Neural cell (in vitro differentiated cells): ENCODE data around the gene STK24. TPM values are rescaled to one million over a fixed set of nuclear protein-coding genes. Genes with fewer than 3 reads are reported as not detected.

Source experiments
- H2AFZ ChIP-seq: fragments of 200-600, 300-800 bp; sonication (generic), shearing (Covaris generic); 2 replicates; pipeline ENCODE4 v1.6.0; 2014; ENCODE audit warnings: low read depth, mild to moderate bottlenecking, antibody characterized with exemption, low read length, moderate library complexity
- H3F3A ChIP-seq: fragments of 200-600 bp; shearing (Covaris generic); 2 replicates; pipeline ENCODE4 v1.6.1; 2016; ENCODE audit warnings: mild to moderate bottlenecking, moderate library complexity, mixed read lengths, antibody characterized with exemption, low read length; ENCODE audit not compliant: insufficient read depth, poor library complexity, severe bottlenecking
- H3K27ac ChIP-seq: fragments of 200-600, 300-800 bp; sonication (generic), shearing (Covaris generic); 2 replicates; pipeline ENCODE4 v1.5.1; 2014; ENCODE audit warnings: mild to moderate bottlenecking, low read length, moderate library complexity
- H3K27me3 ChIP-seq: fragments of 300-800, 200-600 bp; sonication (generic), shearing (Covaris generic); 2 replicates; pipeline ENCODE4 v1.6.0; 2014; ENCODE audit warnings: mild to moderate bottlenecking, low read depth, low read length, moderate library complexity; ENCODE audit not compliant: insufficient read depth
- H3K36me3 ChIP-seq: fragments of 300-800, 200-600 bp; sonication (generic), shearing (Covaris generic); 2 replicates; pipeline ENCODE4 v1.5.1; 2014; ENCODE audit warnings: mild to moderate bottlenecking, antibody characterized with exemption, low read length, moderate library complexity; ENCODE audit not compliant: insufficient read depth
- H3K4me2 ChIP-seq: fragments of 300-800, 200-600 bp; sonication (generic), shearing (Covaris generic); 2 replicates; pipeline ENCODE4 v1.6.0; 2014; ENCODE audit warnings: mild to moderate bottlenecking, low read length
- H3K4me3 ChIP-seq: fragments of 300-800, 200-600 bp; sonication (generic), shearing (Covaris generic); 2 replicates; pipeline ENCODE4 v1.5.1; 2014; ENCODE audit warnings: mild to moderate bottlenecking, low read length, moderate library complexity
- H3K79me2 ChIP-seq: fragments of 200-600 bp; shearing (Covaris generic); replicated peaks from 2 replicates; pipeline ENCODE4 v1.6.0; 2014; ENCODE audit warnings: mild to moderate bottlenecking, low read length, moderate library complexity; ENCODE audit not compliant: insufficient read depth
- H3K9ac ChIP-seq: fragments of 300-800, 200-600 bp; sonication (generic), shearing (Covaris generic); 2 replicates; pipeline ENCODE4 v1.6.1; 2016; ENCODE audit warnings: mild to moderate bottlenecking, low read length, mixed read lengths
- H3K9me2 ChIP-seq: fragments of 200-600 bp; shearing (Covaris generic); 2 replicates; pipeline ENCODE4 v1.6.1; 2016; ENCODE audit warnings: mild to moderate bottlenecking, low read length, mixed read lengths; ENCODE audit not compliant: insufficient read depth
- H3K9me3 ChIP-seq: fragments of 200-600, 300-800 bp; sonication (generic), shearing (Covaris generic); 2 replicates; pipeline ENCODE4 v1.6.1; 2016; ENCODE audit warnings: mild to moderate bottlenecking, mixed run types, low read length, moderate library complexity, mixed read lengths
- H4K20me1 ChIP-seq: fragments of 200-600 bp; shearing (Covaris generic); 2 replicates; pipeline ENCODE4 v1.6.1; 2016; ENCODE audit warnings: mild to moderate bottlenecking, mixed run types; ENCODE audit not compliant: insufficient read depth
- EP300 ChIP-seq: fragments of 450-650 bp; conservative IDR thresholded peaks from 2 replicates; pipeline ENCODE4 v1.6.1; 2014; ENCODE audit warnings: antibody characterized with exemption, mild to moderate bottlenecking, moderate library complexity; ENCODE audit not compliant: poor library complexity, severe bottlenecking
- EZH2 ChIP-seq: fragments of 200-600, 300-800 bp; shearing (Covaris generic), sonication (generic); IDR thresholded peaks from 2 replicates; pipeline ENCODE4 v1.6.1; 2014; ENCODE audit warnings: antibody characterized with exemption, low read length, borderline replicate concordance, mild to moderate bottlenecking; ENCODE audit not compliant: insufficient read depth, poor library complexity, severe bottlenecking
- MXI1 ChIP-seq: fragments of 450-650 bp; conservative IDR thresholded peaks from 2 replicates; pipeline ENCODE4 v1.6.1; 2014; ENCODE audit warnings: antibody characterized with exemption, mild to moderate bottlenecking; ENCODE audit not compliant: poor library complexity, severe bottlenecking
- POLR2AphosphoS5 ChIP-seq: IDR thresholded peaks from 2 replicates; pipeline ENCODE4 v1.6.1; 2012
- RAD21 ChIP-seq: fragments of 450-650 bp; conservative IDR thresholded peaks from 2 replicates; pipeline ENCODE4 v1.6.1; 2014; ENCODE audit warnings: antibody characterized with exemption, mild to moderate bottlenecking, moderate library complexity
- REST ChIP-seq: IDR thresholded peaks from 2 replicates; pipeline ENCODE4 v1.6.1; 2012; ENCODE audit warnings: borderline replicate concordance
- SMC3 ChIP-seq: fragments of 450-650 bp; conservative IDR thresholded peaks from 2 replicates; pipeline ENCODE4 v1.6.1; 2014; ENCODE audit warnings: antibody characterized with exemption, mild to moderate bottlenecking, moderate library complexity; ENCODE audit not compliant: poor library complexity
- TAF1 ChIP-seq: IDR thresholded peaks from 2 replicates; pipeline ENCODE4 v1.6.1; 2012; ENCODE audit warnings: low read depth
- polyA plus RNA-seq: library from polyadenylated mRNA; depleted of rRNA; stranded (reverse); fragments of >200 nt; gene quantifications from 2 replicates; pipeline ENCODE4 v1.2.3, GENCODE V29; 2014
- TF ChIP-seq, protein P1 (sequence below): fragments of 450-650 bp; IDR thresholded peaks from 2 replicates; pipeline ENCODE4 v1.5.1; 2014; ENCODE audit warnings: antibody characterized with exemption, mild to moderate bottlenecking, moderate library complexity; ENCODE audit not compliant: poor library complexity, severe bottlenecking

Gene STK24
- polyA plus RNA-seq, 1 donor from 2014 or later = 66.0 TPM

GRCh38 chr13:98409281-98409680 is 167.6 kb downstream of the STK24 start:
- peaks cover 4% of the 10 kb centered on the region for H3F3A ChIP-seq
- H3K27me3 ChIP-seq = no peaks in the 10 kb centered on the region
- no peak overlapping the region for H3K9ac ChIP-seq
- no peaks in the 10 kb centered on the region for H3K36me3 ChIP-seq
- no peak overlapping the region for H2AFZ ChIP-seq
- TF ChIP-seq SMC3 (no peak), MXI1 (no peak), EZH2 (no peak), EP300 (no peak), REST (no peak), POLR2AphosphoS5 (no peak), TAF1 (no peak), RAD21 (no peak)
- TF ChIP-seq, protein P1, sequence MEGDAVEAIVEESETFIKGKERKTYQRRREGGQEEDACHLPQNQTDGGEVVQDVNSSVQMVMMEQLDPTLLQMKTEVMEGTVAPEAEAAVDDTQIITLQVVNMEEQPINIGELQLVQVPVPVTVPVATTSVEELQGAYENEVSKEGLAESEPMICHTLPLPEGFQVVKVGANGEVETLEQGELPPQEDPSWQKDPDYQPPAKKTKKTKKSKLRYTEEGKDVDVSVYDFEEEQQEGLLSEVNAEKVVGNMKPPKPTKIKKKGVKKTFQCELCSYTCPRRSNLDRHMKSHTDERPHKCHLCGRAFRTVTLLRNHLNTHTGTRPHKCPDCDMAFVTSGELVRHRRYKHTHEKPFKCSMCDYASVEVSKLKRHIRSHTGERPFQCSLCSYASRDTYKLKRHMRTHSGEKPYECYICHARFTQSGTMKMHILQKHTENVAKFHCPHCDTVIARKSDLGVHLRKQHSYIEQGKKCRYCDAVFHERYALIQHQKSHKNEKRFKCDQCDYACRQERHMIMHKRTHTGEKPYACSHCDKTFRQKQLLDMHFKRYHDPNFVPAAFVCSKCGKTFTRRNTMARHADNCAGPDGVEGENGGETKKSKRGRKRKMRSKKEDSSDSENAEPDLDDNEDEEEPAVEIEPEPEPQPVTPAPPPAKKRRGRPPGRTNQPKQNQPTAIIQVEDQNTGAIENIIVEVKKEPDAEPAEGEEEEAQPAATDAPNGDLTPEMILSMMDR = no peak
- no peaks in the 10 kb centered on the region for H3K79me2 ChIP-seq
- no peaks in the 10 kb centered on the region for H3K9me3 ChIP-seq
- no peak overlapping the region for H3K27ac ChIP-seq
- no peak overlapping the region for H3K4me2 ChIP-seq
- no peaks in the 10 kb centered on the region for H3K9me2 ChIP-seq
- no peaks in the 10 kb centered on the region for H4K20me1 ChIP-seq
- H3K4me3 ChIP-seq = no peak overlapping the region

DNA sequence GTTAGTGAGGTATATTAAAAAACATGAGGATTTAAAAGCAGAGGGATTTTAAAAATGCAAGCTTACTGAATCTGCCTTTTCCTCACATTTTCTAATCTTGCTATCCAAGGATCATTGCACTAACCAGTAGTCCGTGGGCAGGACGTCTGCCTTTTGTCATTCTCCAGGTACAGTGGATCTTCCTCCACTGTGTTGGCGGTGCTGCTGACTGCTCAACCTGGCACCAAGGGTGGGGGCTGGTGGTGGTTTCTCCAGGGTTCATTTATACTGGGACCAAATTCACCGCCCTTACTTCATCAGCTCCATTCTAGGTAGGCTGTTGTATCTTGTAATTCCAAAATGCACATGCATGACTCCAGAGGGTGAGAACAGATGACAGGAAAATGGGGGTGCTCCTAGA is 169.3 kb downstream of the STK24 start:
- H4K20me1 ChIP-seq = no peaks in the 10 kb centered on the region
- no peaks in the 10 kb centered on the region for H3K9me3 ChIP-seq
- TF ChIP-seq TAF1 (no peak), MXI1 (no peak), RAD21 (no peak), POLR2AphosphoS5 (no peak), EZH2 (no peak), SMC3 (no peak), EP300 (no peak), REST (no peak)
- TF ChIP-seq, protein P1 = no peak
- H3K9me2 ChIP-seq = no peaks in the 10 kb centered on the region
- peak overlapping the region; percentile 8 for H3K4me3 ChIP-seq
- peaks cover 4% of the 10 kb centered on the region for H3F3A ChIP-seq
- H3K79me2 ChIP-seq = no peaks in the 10 kb centered on the region
- H3K9ac ChIP-seq = no peak overlapping the region
- H2AFZ ChIP-seq = no peak overlapping the region
- H3K27ac ChIP-seq = peak overlapping the region; percentile 10
- H3K4me2 ChIP-seq = no peak overlapping the region
- H3K27me3 ChIP-seq = no peaks in the 10 kb centered on the region
- no peaks in the 10 kb centered on the region for H3K36me3 ChIP-seq
